Femur (tissue), 1 donor: Measurements from ENCODE around the gene RHEX.
A peak's percentile ranks its signal among the peaks of the same experiment; 100 is the strongest.

Source experiments
- DNase-seq: peaks from one replicate; pipeline ENCODE4 v3.0.0-alpha.2; 2017

Gene RHEX

DNA sequence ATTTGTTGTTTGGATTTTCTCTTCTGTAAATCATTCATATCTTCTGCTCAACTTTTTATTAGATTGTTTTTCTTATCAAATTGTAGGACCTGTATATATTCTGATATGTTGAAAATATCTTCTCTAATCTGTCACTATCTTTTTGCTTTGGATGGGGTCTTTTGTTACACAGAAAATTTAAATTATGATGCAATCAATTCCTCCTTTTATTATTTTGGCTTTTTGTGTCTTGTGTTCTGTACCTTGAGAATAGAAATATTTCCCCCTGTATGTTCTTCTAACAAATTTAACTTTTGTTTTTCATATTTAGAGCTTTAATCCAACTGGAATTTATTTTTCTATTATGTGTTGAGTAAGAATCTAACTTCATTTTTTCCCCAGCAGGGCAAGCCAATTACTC is 67.4 kb downstream of the RHEX start:
- no peak for DNase-seq

DNA sequence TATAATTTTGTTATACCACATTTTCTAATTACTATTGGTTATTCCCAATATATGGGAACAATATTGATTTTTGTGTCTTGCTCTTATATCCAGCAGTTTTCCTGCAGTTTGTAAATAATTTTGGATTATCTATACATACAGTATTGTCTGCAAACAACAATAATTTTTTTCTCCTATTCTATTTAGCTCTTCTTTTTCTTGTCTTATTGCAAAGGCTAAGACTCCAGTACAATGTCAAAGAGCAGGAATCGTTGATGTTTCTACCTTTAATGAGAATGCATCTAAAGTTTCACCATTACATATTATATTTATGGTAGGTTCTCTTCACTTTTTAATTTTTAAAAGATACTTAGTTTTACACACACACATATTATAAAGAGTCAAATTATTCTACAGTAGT is 68.3 kb downstream of the RHEX start:
- no peak for DNase-seq

DNA sequence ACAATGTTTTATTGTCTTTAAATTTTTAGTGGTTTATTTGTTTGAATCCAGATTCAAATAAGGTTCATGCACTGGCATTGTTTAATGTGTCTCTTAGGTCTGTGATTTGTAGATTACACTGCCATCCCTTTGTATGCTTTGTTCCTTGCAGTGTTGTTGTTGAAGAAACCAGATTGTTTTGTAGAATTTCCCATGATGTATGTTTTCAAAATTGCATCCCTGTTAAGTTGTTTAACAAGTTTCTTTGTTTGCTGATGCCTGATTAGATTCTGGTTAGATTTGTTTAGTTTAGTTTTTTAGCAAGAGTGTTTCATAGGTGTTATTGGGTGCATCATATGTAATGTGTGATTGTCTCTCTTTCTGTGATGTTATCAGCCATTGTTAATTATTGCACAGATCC is 69.7 kb downstream of the RHEX start:
- DNase-seq: no peak

DNA sequence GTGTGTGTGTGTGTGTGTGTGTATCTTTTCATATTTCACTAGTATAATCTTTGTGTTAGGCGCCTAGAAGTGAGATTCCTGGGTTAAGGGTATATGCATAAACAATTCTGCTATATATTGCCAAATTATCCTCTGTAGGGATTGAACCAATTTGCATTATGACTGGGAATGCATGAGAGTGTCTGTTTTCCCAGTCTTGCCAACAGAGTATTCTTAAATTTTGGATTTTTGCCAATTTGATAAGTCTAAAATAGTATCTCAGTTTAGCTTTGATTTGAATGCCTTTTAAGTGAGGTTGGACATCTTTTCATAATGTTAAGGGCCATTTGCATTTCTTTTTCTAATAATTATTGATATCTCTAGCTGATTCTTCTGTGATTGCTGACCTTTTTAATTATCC is 72.4 kb downstream of the RHEX start:
- DNase-seq: no peak

DNA sequence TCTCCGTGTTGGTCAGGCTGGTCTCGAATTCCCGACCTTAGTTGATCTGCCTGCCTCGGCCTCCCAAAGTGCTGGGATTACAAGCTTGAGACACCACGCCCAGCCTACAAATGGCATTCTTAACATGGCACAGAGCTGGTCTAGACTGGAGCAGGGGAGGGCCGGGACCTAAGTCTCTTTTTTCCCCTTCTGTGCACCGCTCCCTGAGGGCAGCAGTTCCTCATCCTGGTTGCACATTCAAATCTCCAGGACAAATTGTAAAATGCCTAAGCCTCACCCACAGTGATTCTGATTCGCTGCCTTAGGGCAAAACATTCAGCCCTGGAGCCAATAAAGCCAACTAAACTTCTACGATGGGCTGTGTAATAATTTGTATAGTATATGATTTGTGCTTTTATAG is 74.4 kb downstream of the RHEX start:
- DNase-seq: no peak

DNA sequence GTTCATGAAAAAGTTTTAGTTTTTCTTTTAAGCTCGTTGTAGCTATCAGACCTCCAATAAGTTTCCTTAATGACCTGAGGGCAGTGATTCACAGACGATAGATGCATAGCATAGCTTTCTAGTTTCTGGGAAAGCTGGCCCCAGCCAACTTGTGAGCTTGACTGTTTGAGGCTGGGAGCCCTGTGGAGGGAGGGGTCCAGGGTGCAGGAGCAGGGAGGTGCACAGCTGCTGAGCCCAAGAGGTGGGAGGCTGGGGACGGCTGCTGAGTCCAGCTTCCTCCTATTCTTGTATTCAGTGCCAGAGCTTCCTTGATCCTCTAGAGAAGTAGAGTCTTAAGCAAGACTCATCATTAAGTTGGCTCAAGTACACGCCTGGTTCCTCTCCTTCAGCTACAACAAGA is 75.2 kb downstream of the RHEX start:
- DNase-seq: no peak

DNA sequence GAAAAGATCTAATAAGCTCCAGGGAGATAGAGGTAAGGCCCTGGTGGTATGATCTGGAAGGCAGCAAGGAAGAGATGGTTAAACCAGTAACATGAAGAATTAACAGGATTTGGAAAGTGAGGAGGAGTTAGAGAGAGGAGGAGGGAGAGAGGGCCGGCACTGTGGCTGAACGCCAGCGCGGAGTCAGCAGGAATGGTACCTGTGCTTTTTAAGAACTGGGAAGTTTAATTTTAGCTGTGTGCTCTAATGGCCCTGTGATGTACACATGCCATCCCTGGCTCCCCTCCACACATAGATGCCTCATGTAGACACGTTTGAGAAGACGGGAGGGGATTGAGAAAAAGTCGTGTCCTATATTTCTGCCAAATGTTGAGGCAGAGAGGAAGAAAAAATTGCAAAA is 78.1 kb downstream of the RHEX start:
- no peak for DNase-seq

DNA sequence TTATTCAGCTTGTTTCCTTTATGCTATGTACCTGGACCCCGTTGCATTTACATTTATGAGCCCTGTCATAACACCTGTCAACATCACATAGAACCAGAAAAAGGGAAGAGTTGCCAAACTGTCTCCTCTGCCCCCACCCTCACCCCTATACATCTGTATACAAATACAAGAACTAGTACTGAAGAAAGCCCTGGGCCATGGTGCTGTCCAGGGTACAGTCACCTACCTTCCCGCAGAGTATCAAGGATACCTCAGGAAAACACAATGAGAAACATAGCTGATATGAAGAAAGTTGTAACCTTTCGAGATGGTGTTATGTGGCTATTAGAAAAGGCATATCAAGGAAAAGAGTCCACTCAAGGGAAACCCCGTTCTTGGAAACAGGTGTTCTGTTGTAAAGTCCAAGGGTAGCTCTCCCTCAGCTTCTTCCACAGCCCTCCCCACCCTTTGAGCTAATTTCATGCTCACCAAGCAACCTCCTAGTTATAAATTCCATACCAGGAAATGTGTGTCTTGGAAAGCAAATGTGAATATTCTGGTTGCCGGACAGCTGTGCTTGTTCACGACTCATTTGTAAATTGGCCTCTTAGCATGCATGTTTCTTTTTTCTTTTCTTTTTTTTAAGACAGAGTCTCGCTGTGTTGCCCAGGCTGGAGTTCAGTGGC is 80.9 kb downstream of the RHEX start:
- DNase-seq: no peak

DNA sequence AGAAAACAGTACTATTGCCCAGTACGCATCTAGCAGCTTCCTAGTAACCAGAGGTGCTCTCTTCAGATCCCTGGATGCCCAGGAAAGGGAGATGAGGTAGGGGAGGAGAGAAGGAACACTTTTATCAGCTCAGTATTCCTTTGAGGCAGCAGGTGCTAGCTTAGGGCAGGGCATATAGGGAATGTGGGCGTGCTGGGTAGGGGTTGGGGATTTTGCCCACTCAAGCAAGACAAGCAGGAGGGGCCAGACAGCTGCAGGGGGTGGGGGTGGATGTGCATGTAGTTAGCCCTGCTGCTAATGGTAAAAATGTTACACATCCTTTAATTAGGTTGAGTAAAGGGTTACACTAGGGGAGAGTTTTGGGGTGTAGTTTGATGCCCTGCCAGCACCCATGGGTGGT is 82.3 kb downstream of the RHEX start:
- DNase-seq: no peak

DNA sequence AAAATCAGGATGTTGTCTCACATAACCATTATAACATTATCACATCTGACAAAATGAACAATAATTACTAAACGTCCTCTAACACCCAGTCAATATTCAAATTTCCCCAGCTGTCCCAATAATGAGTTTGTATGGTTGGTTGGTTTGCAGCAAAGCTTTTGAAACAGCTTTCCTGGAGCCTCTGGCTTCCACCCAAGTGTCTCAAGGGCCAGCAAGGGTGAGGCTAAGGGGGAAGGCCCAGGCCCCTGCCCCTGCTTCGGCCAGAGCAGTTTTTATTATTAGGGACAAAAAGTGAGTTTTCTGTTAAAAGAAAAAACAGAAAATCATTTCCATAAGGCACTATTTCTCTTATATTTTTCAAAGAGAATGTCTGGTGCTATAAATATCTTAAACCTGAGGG is 83.3 kb downstream of the RHEX start:
- DNase-seq: no peak

DNA sequence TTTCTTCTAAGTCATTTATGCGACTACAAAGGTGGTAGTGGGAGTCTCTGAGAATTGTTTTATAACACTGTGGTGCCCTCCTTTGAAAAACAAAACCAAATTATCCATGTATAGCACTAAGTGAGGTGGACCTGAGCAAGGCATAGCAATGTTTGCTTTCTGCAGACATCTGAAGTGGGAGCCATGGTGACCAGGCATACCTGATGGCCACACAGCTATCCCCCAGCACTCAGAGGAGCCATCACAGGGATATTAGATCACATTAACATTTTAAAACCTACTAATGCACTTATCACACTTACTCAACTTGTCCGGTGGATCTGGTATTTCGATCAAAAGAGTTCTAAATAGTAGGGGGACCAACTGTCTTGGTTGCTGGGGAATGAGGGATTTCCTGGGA is 89.0 kb downstream of the RHEX start:
- no peak for DNase-seq

DNA sequence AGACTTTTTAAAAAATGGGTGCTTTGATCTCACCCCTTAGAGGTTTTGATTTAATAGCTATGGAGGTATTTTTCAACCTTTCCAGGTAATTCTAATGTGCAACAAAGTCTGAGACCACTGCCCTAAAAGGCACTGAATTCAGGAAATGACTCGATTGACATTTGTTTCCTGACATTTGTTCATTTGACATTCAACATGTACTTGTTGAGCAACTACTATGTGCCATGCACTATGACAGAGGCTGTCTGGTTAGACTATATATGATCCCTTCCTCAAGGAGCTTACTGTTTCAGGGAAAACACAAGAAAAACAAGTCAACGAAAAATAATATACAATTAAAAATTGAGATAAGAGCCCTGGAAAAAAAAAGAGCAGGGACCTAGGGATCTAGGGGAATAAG is 89.8 kb downstream of the RHEX start:
- DNase-seq: no peak

DNA sequence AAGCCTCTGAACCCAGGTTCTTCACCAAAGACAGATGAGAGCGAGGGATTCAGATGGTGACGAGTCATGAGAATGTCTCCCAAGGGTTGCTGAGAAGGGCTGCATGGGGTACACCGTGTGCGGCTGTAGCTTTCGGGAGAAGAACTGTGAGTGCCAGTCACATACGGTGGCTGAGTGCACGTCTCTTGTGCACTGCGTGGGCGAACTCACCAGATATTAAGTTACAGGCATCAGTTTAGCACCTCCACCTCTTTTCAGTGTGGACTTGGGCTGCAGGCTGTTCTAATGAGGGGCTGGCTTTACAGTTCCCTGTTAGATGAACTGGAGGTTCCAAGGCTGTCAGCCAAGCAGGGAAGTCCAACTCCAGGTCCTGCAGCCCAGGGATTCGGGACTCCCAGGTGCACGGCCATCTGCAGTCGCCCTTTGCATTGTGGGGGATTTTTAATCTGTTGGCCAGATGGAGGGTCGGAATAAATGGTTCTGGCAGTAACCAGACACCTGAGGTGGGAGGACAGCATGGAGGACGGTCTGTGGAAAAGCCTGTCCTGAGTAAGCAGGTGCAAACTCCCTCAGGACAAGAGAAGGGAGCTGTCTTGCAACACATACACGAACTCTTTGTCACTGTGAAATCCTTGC is 90.7 kb downstream of the RHEX start:
- DNase-seq: peak; percentile 82

DNA sequence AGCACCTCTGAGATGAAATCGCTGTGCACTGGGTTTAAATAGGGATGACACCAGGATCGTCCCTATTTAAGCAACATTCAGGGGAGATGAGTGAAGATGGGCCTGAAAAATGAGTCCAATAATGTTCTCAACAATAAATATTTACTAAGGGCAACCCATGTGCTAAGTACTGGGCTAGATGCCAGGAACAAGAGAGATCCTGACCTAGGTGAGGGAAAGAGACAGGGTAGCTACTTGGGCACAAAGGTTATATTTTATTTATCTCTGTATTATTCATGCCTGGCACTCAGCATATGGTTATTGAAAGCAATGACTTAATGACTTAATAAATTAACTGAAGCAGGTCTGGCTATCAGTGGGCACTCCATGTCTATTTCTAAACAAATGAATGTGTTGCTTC is 91.6 kb downstream of the RHEX start:
- DNase-seq: no peak

DNA sequence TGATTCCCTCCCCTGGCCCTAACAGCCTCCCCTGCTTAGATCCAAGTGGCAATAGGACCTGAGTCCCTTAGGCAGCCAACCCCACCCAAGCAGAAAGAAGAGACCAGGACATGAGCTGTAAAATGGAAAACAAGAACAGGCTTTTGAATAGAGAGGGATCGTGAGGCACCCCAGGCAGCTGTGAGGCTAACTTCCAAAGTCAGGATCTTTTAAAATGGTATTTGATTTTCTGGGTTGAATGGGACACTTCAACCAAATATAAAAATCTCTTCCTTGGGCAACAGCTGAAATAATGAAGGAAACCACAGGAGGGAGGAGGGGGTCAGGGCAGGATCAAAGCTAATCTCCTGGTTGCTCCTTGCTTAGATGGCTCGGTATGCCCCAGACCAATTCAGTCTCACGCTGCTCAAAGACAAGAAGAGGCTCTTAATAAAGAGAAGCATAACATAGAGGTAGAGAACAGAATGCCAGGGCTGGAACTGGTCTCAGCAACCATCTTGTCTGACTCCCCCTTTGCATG is 92.9 kb downstream of the RHEX start:
- DNase-seq: no peak
